WTC11 (cell line): Measurements from ENCODE around the gene EDN2. TPM values are rescaled to one million over a fixed set of nuclear protein-coding genes. Genes with fewer than 3 reads are reported as not detected.

ENCODE experiments used
- ATAC-seq: fragments of 200-7000 bp; cut with Tn5 transposase; 2 replicates; pipeline ENCODE4 v1.10.0; 2021; ENCODE audit warnings: mild to moderate bottlenecking, moderate library complexity
- CTCF ChIA-PET: fragments of 300-600 bp; sonication (Branson Sonifier 250); formaldehyde crosslinking; loops from one replicate; lab custom pipeline; 2021; ENCODE audit warnings: antibody characterized with exemption; lab: Charles Lee
- POLR2A ChIA-PET: fragments of 350-600 bp; sonication (Branson Sonifier 250); formaldehyde crosslinking; loops from one replicate; lab custom pipeline; 2021; ENCODE audit warnings: antibody characterized with exemption; lab: Charles Lee
- DNase-seq: peaks from one replicate; pipeline ENCODE4 v3.0.0; 2021; ENCODE audit warnings: low spot score
- H3K27ac Mint-ChIP-seq: 2 replicates; pipeline ENCODE4 v1.8.0; 2021; ENCODE audit warnings: mixed read lengths
- H3K27me3 Mint-ChIP-seq: 2 replicates; pipeline ENCODE4 v1.8.0; 2021; ENCODE audit warnings: low read depth, mild to moderate bottlenecking, moderate library complexity, mixed read lengths
- H3K36me3 Mint-ChIP-seq: 2 replicates; pipeline ENCODE4 v1.8.0; 2021; ENCODE audit warnings: mixed read lengths
- H3K4me1 Mint-ChIP-seq: 2 replicates; pipeline ENCODE4 v1.8.0; 2022; ENCODE audit warnings: mixed read lengths
- H3K4me3 Mint-ChIP-seq: 2 replicates; pipeline ENCODE4 v1.8.0; 2021; ENCODE audit warnings: mild to moderate bottlenecking, moderate library complexity, mixed read lengths
- H3K9me3 Mint-ChIP-seq: 2 replicates; pipeline ENCODE4 v1.8.0; 2021; ENCODE audit warnings: mixed read lengths
- CBFB ChIP-seq: sonication (generic); formaldehyde crosslinking; IDR thresholded peaks from 2 replicates; pipeline ENCODE4 v1.8.1; 2022; ENCODE audit warnings: mild to moderate bottlenecking, low read depth, missing genetic modification reagents
- CREM ChIP-seq: sonication (generic); formaldehyde crosslinking; IDR thresholded peaks from 2 replicates; pipeline ENCODE4 v1.8.1; 2022; ENCODE audit warnings: mild to moderate bottlenecking, missing genetic modification reagents, moderate library complexity
- E2F4 ChIP-seq: sonication (generic); formaldehyde crosslinking; IDR thresholded peaks from 2 replicates; pipeline ENCODE4 v1.8.1; 2022; ENCODE audit warnings: low read depth, mild to moderate bottlenecking, moderate library complexity, missing genetic modification reagents, borderline replicate concordance
- EMX1 ChIP-seq: fragments of 250-450 bp; sonication (Bioruptor Pico); IDR thresholded peaks from 2 replicates; pipeline ENCODE4 v1.8.0; 2021; ENCODE audit warnings: mild to moderate bottlenecking
- ERG ChIP-seq: fragments of 250-450 bp; sonication (Bioruptor Pico); IDR thresholded peaks from 2 replicates; pipeline ENCODE4 v1.8.0; 2021; ENCODE audit warnings: mild to moderate bottlenecking
- ETV6 ChIP-seq: sonication (generic); formaldehyde crosslinking; IDR thresholded peaks from 2 replicates; pipeline ENCODE4 v1.8.1; 2022; ENCODE audit warnings: mild to moderate bottlenecking, missing genetic modification reagents
- FOXK1 ChIP-seq: sonication (generic); formaldehyde crosslinking; IDR thresholded peaks from 2 replicates; pipeline ENCODE4 v1.8.0; 2022; ENCODE audit warnings: mild to moderate bottlenecking, moderate library complexity, missing genetic modification reagents
- GABPB1 ChIP-seq: sonication (generic); formaldehyde crosslinking; IDR thresholded peaks from 2 replicates; pipeline ENCODE4 v1.8.1; 2023; ENCODE audit warnings: mild to moderate bottlenecking, missing genetic modification reagents
- GRHL2 ChIP-seq: fragments of 250-450 bp; sonication (Bioruptor Pico); IDR thresholded peaks from 2 replicates; pipeline ENCODE4 v1.8.0; 2022; ENCODE audit warnings: mild to moderate bottlenecking, moderate library complexity; ENCODE audit not compliant: insufficient replicate concordance, severe bottlenecking
- GTF2I ChIP-seq: fragments of 250-450 bp; sonication (Bioruptor Pico); conservative IDR thresholded peaks from 2 replicates; pipeline ENCODE4 v1.4.0; 2021; ENCODE audit warnings: mild to moderate bottlenecking
- JAZF1 ChIP-seq: fragments of 250-450 bp; sonication (Bioruptor Pico); IDR thresholded peaks from 2 replicates; pipeline ENCODE4 v1.9.0; 2021; ENCODE audit warnings: moderate library complexity, mild to moderate bottlenecking, inconsistent platforms
- MAX ChIP-seq: sonication (generic); formaldehyde crosslinking; IDR thresholded peaks from 2 replicates; pipeline ENCODE4 v1.8.0; 2022; ENCODE audit warnings: mild to moderate bottlenecking, missing genetic modification reagents
- NR1H2 ChIP-seq: sonication (generic); formaldehyde crosslinking; IDR thresholded peaks from 2 replicates; pipeline ENCODE4 v1.9.0; 2021; ENCODE audit warnings: mild to moderate bottlenecking, moderate library complexity, missing genetic modification reagents
- PRDM15 ChIP-seq: sonication (generic); formaldehyde crosslinking; IDR thresholded peaks from 2 replicates; pipeline ENCODE4 v1.8.0; 2022; ENCODE audit warnings: missing genetic modification reagents
- SMAD3 ChIP-seq: sonication (generic); formaldehyde crosslinking; IDR thresholded peaks from 2 replicates; pipeline ENCODE4 v1.8.0; 2022; ENCODE audit warnings: missing genetic modification reagents, mild to moderate bottlenecking, borderline replicate concordance
- ZNF219 ChIP-seq: sonication (generic); formaldehyde crosslinking; IDR thresholded peaks from 2 replicates; pipeline ENCODE4 v1.8.0; 2023; ENCODE audit warnings: missing genetic modification reagents, mild to moderate bottlenecking, borderline replicate concordance
- ZNF263 ChIP-seq: sonication (generic); formaldehyde crosslinking; IDR thresholded peaks from 2 replicates; pipeline ENCODE4 v1.8.1; 2022; ENCODE audit warnings: low read depth, mild to moderate bottlenecking, moderate library complexity, missing genetic modification reagents
- ZNF281 ChIP-seq: sonication (generic); formaldehyde crosslinking; IDR thresholded peaks from 2 replicates; pipeline ENCODE4 v1.8.0; 2023; ENCODE audit warnings: mild to moderate bottlenecking, missing genetic modification reagents
- ZSCAN18 ChIP-seq: fragments of 250-450 bp; sonication (Bioruptor Pico); IDR thresholded peaks from 2 replicates; pipeline ENCODE4 v2.1.2; 2022; ENCODE audit warnings: mild to moderate bottlenecking, moderate library complexity
- total RNA-seq: library from RNA; stranded (reverse); gene quantifications from 3 replicates; pipeline ENCODE4 v1.2.3, GENCODE V29; 2021
- TF ChIP-seq, protein P1 (sequence below): sonication (generic); formaldehyde crosslinking; IDR thresholded peaks from 2 replicates; pipeline ENCODE4 v1.8.1; 2023; ENCODE audit warnings: mild to moderate bottlenecking, missing genetic modification reagents, moderate library complexity

The EDN2 gene
- total RNA-seq, 1 experiment from 2014 or later, result 0.33 TPM

- Mint-ChIP-seq H3K4me3 (no peak overlapping the region), H3K36me3 (no peaks in the 10 kb centered on the region), H3K27me3 (peaks cover 10% of the 10 kb centered on the region; the same call in 1 of the 2 replicates), H3K9me3 (no peaks in the 10 kb centered on the region), H3K4me1 (peaks cover 44% of the 10 kb centered on the region), H3K27ac (no peak overlapping the region)
- ChIA-PET CTCF (interaction anchor here (0.6 to 7.9 kb wide), 24 partner anchors 8 to 328 kb away, joined by 3 to 84 read pairs (median 4); no protein-coding TSS in a partner anchor), POLR2A (no interaction called here)
- ATAC-seq, result no peak
- no peak for DNase-seq
- TF ChIP-seq ZNF281 (CRISPR knock-in tag) (no peak), E2F4 (no peak), NR1H2 (CRISPR knock-in tag) (no peak), ERG (CRISPR knock-in tag) (no peak), SMAD3 (no peak), CBFB (CRISPR knock-in tag) (no peak), GABPB1 (CRISPR knock-in tag) (no peak), ETV6 (no peak), JAZF1 (CRISPR knock-in tag) (no peak), GTF2I (CRISPR knock-in tag) (no peak), ZSCAN18 (CRISPR knock-in tag) (no peak), EMX1 (CRISPR knock-in tag) (no peak), GRHL2 (CRISPR knock-in tag) (no peak), FOXK1 (CRISPR knock-in tag) (no peak), ZNF263 (CRISPR knock-in tag) (no peak), MAX (CRISPR knock-in tag) (no peak), ZNF219 (CRISPR knock-in tag) (no peak), PRDM15 (CRISPR knock-in tag) (no peak), CREM (CRISPR knock-in tag) (no peak)
- TF ChIP-seq, protein P1, sequence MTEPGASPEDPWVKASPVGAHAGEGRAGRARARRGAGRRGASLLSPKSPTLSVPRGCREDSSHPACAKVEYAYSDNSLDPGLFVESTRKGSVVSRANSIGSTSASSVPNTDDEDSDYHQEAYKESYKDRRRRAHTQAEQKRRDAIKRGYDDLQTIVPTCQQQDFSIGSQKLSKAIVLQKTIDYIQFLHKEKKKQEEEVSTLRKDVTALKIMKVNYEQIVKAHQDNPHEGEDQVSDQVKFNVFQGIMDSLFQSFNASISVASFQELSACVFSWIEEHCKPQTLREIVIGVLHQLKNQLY (CRISPR knock-in tag), result no peak
Measured at GRCh38 chr1:41483960-41484401, 502 bp downstream of the EDN2 start.
